Measurements from ENCODE around the gene ABHD5.

The ABHD5 gene

DNA sequence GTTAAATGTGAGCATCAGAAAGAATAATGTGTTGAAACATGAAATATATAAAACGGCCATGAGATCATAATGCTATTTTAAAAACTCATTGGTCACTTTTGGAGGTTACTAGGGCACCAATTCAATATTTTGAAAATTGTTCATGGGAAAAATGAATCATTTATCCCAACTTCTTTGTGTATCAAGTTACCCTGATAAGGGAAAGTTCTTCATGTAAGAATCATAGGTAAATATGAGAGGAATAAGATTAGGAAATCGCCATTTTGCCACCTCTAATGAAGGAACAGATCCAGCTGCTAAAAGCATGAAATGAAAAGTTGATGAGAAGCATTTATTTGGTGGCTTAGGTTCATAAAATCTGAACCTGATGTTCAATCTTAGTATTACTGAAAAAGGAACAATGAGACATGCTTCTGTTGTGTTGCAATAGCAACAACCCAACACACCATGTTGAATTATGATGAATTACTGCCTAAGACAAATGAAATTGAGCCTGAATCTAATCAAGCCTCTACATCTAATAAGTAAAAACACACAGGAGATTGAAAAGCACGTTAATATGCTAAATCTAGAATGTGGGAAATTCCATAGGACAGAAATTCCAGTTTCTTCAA is 32.5 kb downstream of the ABHD5 start:
- no peak for DNase-seq

DNA sequence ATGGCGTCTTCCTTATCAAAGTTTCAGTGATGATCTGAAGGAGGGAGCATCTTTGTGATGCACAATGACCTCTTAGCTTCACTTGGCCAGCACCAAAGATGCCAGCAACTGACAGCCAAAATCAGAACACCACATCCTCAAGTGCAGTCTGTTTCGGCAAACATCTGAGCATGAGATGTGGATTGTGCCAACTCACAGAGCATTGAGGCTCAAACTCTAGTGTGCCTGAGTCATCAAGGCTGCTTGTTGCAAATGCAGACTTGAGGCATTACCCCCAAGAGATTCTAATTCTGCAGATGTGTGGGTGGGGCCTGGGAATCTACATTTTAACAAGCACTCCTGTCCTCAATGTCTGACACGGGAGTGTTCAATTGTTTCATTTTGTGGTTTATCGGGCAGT is 35.8 kb downstream of the ABHD5 start:
- peak; percentile 43 for DNase-seq

DNA sequence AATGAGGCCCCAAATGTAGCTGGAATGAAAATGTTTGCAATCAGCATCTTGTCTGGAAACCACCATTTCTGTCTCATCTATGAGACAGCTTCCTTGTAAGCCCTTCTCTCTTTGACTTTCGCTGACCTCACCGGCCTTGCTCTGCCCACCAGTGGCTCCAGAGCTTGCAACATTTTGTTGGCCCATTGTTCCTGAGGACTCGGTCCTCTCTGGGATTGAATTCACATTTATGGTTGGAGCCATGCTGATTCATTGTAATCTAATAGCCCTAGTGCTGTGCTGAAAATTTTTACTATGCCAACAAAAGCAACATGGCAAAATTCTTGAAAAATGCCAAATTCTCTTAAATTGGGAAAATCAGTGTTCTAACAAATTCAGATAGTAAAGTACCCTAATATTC is 37.2 kb downstream of the ABHD5 start:
- DNase-seq = no peak

DNA sequence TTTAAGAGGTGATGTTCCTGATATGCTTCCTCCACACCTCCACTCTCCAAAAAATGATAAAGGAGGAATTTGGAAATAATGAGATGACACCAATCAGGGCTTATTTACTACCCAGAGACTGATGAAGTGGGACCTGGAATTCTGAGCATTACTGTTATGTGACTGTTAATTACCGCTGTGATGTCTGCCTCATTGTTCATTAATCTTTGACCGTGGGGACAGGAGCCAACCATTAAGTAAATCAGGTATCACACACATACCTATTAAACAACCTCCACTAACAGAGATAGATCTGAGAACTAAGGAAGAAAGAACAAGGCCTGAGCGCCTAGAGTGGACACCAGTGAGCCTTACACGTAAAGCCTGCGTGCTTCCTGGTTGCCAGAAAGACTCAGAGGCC is 37.7 kb downstream of the ABHD5 start:
- no peak for DNase-seq

DNA sequence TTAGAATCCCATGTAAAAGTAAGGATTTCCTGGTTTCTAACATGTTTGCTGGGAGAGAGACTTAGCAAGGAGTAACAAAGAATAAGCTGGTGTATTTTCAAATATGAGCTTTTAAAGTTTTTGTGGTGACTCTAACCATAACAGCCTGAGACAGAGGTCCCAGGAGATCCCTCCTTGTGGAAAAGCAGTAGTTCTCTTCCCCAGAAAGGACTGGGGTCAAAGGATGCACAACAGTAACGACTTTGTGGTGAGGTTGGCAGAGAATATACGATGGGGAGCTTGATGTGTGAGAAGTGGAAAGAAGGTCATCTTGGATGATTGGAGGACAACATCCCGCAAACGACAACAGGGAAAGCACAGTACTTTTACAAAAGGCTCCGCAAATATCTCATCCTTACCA is 38.2 kb downstream of the ABHD5 start:
- DNase-seq = no peak

DNA sequence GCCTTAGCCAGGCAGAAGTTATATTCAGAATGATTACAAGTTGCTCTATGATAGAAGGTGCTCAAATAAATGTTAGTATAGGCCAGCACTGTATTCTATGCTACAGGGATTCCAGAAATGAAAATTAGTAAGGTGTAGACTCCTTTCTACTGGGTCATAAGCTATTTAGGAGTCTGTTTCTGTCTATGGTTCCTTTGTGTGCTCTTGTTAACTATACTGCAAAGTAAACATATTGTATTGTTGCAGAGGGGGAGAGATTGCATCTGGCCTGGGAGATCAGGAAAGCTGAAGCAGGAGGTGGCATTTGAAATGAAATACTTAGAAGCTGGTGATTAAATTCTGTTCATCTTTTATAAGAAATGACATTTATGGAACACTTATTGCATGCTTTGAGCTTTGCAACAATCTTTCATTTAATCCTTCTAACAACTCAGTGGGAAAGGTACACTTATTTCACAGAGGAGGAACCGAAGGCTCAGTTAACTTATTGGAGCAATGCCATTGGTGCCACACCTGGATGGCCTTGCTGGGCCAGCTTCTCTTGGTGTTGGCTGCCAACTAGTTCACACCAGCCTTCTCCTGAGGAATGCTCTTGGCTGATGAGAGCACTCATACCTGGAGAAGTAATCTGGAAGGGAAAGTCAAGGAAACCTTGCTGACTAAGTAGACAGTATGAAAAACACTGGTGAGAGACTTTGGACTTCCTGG is 39.1 kb downstream of the ABHD5 start:
- no peak for DNase-seq

DNA sequence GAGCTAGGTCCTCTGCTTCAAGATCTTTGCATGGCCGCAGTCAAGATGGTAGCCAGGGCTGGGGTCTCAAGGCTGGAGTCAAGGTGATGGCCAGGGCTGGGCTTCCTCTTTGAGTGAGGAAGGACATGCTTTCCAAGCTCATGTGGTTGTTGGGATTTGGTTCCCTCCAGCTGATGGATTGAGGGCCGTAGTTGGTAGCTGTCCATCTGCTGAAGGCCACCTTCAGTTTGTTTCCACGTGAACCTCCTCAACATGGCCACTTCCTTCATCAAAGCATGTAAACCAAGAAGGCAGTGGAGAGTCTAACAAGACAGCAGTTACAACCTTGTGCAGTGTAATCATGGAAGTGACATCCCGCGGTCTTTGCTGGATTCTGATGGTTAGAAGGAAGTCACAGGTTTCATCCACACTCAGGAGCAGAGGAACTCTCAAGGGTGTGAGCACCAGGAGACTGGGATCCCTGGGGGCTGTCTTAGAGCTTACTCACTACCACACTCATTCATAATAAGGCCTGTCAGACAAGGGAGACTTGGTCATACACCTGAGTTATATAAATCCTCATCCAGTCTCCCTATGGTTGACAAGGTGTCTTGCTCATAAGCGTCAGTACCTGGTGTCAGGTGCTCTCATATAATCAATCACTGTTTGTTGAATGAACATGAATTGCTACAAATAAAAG is 42.1 kb downstream of the ABHD5 start:
- DNase-seq = no peak

DNA sequence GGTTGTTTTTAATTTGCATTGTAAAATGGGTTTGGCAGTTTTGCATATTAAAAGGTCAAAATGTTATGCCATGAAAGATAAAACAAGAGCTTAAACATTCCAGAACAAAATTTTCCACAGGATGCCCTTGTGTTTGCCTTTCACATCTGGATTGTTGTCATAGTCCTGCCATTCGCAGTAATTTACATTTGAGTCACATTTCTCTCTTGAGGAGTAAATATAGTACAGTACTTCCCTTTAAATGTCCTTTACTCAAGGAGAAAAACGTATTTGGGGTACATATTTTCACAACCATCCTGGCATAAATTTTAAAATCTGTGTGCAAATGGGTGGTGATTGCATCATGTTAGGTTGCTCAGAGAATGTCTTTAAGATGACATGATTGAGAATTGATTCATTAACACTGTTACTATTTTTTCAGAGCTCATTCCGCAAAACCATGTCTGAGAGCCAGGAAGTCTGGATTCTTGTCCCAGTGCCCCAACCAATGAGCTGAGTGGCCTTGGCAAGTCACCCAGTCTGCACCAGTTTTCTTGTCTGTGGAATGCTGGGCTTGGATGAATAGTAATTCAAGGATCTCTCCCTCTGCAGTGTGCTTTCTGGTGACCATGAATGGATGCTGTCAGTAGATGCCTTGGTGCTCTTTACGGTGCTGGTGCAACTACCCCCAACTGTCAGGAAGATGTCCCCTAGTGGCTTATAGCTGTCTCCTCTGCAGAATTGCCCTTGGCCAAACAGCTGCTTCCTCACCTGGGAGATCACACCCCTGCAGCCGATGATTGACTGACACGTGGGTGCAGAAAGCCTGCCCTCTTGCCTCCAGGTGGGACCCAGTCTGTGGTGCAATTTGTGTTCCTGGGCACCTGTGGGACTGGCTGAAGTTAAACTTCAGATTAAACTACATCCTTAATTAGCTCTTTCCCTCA is 43.0 kb downstream of the ABHD5 start:
- peak; percentile 93 for DNase-seq

- DNase-seq = no peak
Measured at GRCh38 chr3:43734685-43735084, 43.9 kb downstream of the ABHD5 start.

DNA sequence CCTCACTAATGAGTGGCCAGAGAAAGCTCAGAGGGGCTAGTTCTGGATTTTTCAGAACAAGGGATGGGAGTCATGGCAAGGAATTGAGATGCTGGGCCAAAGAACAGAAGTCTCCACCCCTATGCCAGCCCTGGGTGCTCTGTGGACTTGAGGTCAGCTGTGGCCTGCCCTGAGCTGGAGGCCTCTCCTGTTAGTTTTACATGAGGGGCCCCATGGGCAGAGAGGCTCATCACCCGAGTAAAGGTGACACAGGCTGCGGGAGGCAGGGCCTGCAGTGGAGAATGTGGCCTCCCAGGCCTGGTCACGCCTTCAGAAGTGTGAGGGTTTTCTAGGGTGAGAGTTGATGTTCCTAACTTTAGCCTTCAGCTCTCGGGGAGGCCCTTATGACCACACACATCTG is 44.9 kb downstream of the ABHD5 start:
- DNase-seq = no peak

DNA sequence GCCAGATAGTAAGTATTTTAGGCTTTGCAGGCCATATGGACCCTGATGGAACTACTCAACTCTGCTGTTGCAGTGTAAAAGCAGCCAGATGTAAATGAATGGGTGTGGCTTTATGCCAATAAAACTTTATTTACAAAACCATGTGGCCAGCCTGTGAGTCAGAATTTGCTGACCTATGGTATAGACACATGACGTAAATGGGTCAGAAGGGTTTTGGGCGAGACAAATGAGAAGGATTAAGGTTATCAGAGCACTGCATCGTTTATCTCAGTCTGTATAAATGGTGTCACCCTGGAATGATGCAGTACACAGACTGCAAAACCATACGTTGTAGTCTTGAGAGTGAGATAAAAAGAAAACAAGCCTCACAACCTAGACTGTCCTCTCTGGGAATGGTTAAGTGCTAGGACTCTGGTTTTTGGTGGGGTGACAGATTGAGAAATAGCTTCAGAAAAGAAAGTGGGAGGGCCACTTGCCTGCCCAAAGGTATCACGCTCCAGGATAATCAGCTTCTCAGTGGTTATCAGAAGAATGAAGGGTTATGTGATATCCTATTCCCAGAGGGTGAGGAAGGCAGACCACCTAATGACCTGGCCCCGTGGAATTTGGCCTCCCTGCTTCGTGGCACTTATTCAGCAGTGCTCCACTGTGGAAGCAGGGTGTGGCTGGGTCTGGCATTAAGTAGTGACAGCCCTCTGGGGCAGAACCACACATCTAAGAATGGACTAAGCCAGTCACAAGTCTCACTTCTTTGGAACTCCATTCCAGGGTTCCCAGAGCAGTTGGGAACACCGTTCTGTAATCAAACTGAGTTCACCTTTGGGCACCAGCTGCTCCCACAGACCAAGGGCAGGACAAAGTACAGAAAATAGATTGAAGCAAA is 46.1 kb downstream of the ABHD5 start:
- no peak for DNase-seq

DNA sequence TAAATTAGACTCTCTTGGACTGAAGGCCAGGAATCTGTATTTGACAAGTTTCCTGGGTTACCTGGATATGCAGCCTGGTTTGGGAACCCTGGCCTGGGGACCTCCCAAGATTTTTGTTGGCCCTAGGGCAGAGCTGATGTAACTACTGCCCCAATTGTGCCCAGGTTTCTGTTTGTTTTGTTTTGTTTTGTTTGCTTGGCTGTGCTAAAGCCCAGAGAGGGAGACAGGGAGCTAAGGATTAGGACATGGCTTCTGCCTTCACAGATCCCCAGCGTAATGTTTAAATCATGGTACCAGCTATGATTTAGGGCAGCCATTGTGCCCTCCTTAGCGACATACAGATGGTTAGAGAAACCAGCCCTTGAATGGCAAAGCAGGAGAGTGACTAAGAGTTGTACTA is 47.6 kb downstream of the ABHD5 start:
- DNase-seq = no peak

GRCh38 chr3:43742920-43743319 is 52.2 kb downstream of the ABHD5 start:
- no peak for DNase-seq

GRCh38 chr3:43747641-43748040 is 56.9 kb downstream of the ABHD5 start:
- DNase-seq = no peak

DNA sequence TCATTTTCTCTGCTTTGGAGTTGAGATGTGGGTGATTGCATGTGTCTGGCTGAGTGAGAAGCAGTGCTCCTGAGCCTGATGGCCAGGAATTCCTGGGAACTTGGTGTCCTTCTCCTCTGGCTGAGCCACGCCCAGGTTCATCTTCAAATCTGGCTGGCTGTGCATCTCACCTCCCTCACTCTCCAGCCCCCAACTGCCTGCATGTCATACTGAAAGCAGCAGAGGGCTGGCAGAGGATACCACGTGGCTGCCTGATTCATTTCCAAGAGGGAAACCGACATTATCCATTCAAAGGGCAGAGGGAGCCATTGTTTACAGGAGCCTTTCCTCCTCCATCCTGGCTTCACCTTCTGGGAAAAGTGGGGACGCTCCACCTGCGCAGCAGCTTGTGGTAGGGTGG is 57.4 kb downstream of the ABHD5 start:
- DNase-seq = peak; percentile 51

DNA sequence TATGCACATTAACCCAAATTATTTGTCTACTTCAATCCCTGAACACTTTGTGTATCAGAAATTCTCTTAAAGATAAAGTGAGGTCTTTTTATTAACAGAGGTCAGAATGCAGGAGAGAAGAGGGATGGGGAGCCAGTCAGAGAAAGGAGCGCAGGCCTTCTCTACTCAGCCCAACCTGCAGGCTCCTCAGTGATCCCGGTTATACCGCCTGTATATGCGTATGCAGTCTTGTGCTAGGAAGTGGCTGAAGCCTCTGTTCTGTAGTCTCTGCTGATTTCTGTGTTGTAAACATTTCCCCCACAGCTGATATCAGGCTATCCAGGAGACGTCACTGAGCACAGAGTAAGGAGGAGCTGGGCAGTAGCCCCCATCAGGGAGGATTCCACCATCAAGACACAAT is 57.9 kb downstream of the ABHD5 start:
- no peak for DNase-seq

DNA sequence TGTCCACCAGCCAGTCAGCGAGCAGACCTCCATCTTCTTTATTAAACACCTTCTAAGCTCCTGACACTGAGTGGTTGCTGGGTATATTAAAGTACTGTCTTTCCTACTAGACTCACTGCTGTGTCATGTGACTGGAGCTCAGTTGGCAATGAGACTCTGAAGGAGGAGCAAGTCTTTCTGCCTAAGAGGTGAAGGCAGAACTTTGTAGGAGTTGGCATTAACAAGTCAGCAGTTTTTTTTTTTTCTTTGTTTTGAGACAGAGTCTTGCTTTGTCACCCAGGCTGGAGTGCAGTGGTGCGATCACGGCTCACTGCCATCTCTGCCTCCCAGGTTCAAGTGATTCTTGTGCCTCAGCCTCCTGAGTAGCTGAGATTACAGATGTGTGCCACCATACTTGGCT is 62.2 kb downstream of the ABHD5 start:
- DNase-seq = no peak

- DNase-seq = peak; percentile 76
Measured at GRCh38 chr3:43753741-43754715, 63.3 kb downstream of the ABHD5 start.

DNA sequence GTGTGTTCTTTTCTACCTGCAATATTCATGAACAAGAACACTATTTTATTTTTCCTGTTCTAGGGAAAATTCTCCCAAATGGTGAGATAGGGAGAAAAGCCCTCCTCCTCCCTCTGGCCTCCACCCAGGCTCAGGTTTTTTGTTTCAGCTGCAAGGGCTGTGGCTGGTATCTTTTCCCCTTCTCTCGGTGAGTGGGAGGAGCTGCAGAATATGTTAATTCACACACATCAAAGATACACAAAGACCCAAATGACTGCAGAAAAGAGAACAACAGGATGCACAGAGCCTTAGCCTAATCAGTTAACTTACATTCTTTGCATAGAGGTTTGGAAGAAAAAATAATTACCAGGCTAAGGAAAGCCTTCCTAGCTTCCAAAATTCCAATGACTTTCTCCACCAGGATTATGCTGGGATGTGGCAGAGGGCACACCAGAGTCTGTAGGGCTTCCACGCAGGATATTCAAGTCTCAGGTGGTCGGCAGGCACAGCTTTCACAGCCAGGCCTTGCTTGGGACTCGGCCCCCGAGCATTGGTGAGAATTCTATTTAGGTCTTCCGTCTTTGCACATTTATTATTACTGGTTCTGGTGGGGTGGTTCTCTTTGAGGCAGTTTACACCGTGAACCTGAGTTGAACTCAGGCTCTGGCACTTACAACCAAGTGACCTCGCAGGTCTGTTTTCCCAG is 64.9 kb downstream of the ABHD5 start:
- no peak for DNase-seq

Measured in fibroblast of skin of scalp (primary cell).